Measurements from ENCODE around the gene ELFN2.

DNA sequence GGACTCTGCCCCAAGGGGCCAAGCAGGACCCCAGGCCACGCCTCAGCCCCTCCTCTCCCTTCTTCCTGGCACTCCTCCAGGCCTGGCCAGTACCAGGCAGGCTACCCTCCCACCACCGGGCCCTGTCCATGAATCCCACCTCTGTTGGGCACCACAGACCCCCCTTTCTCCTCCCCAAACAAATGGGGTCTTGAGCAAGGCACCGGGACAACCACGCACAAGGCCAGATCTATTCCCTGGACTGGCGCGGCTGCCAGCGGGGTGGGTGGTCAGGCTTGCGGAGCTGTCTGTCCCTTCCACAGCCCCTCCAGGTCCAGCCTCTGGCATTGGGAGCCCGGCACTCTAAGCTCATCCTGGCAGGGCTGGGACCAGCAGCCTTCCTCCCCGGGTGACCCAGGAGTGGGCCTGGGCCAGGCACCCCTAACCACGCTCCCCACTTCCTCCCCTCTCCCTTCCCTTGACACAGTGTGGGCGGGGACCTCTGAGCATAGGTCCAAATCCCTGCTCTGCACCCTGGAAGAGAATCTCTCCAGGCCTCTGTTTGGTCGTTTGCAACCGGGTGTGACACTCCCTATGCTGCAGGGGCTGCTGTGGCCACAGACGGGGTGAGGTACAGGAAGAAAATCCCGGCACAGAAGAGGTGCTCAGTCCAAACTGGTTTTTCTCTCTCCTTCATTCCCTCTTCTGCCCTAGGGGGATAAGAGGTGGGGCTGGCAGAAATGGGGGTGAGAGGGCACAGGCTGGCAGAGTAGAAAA, 14.6 kb downstream of the ELFN2 start:
- TF ChIP-seq CTCF (IDR thresholded peaks at IDR 0.05; ENCODE audit: extremely low read depth in 1 of 2, insufficient read depth in 1 of 2, low read depth in 1 of 2, low read length in 2 of 2), result no peak
- TF ChIP-seq POLR2A (IDR thresholded peaks at IDR 0.05; ENCODE audit: low read depth, low read length), result no peak
- no peak for TF ChIP-seq EZH2 (IDR thresholded peaks at IDR 0.05; ENCODE audit: borderline replicate concordance, low read depth, low read length, severe bottlenecking)
- no peak for TF ChIP-seq MYC (IDR thresholded peaks at IDR 0.05; ENCODE audit: low read depth, low read length)
- no peak for TF ChIP-seq POLR2AphosphoS5 (IDR thresholded peaks at IDR 0.05; ENCODE audit: insufficient read depth, low read depth, low read length)
- no peak for TF ChIP-seq FOS (IDR thresholded peaks at IDR 0.05; ENCODE audit: borderline replicate concordance, insufficient read depth, low read length)
- TF ChIP-seq, protein P1, sequence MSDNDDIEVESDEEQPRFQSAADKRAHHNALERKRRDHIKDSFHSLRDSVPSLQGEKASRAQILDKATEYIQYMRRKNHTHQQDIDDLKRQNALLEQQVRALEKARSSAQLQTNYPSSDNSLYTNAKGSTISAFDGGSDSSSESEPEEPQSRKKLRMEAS (IDR thresholded peaks at IDR 0.05; ENCODE audit: insufficient read depth, insufficient read length), result no peak

Measured in endothelial cell of umbilical vein (primary cell).